Pons (tissue), 1 donor: ENCODE results near the gene ST7.

Experiments used
- DNase-seq: peaks from one replicate; pipeline ENCODE4 v3.0.0-alpha.2; 2016; ENCODE audit warnings: low spot score

The ST7 gene

DNA sequence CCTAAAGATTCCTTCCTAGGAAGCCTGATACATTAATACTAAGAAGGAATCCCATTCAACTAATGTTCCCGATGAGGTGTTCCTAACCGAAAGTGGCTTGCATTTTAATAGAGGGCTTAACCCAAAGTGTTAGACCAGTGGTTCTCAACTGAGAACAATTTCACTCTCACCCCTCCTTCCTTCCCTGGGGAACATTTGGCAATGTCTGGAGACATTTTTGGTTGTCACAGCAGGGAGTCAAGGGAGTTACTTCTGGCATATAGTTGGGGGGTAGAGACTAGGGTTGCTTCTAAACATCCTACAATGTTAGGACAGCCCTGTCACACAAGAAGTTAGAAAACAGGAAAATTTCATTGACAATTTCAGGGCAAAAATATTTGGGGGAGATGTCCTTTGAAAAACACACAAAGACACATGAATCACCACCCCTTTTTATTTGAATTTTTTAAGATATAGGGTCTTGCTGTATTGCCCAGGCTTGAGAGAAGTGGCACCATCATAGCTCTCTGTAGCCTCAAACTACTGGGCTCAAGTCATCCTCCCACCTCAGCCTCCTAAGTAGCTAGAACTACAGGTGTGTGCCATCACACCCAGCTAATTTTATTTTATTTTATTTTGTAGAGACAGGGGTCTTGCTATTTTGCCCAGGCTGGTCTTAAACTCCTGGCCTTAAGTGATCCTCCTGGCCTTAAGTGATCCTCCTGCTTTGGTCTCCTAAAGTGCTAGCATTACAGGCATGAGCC is 318.9 kb downstream of the ST7 start:
- no peak for DNase-seq

DNA sequence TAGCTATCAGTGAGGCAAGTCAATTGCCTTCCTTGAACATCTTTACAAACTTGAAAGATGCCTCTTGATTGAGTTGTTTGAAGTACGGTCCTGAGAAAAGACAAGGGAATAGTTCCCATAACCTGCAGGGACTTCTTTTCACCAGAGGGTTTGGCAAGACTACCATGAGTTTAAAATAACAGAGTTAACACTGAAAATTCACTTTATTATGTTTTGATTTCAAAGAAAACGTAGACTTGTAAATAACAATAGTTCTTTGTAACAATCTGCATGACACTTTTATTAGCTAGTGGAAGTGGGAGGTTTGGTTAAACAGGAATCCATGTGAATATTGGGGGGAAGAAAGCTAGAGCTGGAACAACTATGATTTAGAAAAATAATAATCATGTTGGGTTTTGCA is 320.0 kb downstream of the ST7 start:
- DNase-seq: no peak

DNA sequence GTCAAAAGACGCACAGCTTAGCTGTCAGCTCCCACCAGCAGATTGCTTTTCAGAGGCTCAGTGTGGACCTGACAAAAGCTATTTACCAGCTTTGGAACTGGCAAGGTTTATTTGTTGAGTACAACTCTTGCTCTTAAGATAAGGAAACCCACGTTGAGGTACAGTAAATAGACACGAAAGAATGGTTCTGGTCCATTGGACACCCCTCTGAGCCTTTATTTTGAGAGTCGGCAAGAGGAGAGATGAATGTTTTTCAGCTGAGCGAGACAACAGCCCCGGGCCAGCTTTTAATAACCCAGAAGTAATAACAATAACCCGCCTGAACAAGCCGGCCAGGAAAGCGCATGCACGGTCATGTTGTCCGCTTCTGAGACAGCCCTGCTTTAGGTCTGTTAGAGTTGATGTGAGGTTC is 320.5 kb downstream of the ST7 start:
- no peak for DNase-seq

DNA sequence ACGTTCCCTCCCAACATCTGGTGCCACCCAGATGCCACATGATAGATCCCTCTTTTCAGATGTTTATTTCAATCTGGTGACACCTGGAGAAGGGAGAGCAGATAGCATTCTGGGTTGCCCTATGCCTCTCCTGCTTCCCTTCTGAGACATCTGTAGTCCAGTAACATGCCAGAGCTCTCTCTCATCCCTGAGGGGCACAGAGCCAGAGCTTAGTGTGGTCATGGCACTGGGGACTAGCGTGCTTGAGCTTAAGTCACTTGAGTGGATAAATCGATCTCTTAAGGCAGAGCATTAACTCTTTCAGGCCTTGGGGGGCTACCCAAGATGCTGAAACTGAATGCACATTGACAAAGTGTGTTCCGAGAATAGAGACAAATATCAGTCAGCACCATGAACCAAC is 321.6 kb downstream of the ST7 start:
- no peak for DNase-seq

DNA sequence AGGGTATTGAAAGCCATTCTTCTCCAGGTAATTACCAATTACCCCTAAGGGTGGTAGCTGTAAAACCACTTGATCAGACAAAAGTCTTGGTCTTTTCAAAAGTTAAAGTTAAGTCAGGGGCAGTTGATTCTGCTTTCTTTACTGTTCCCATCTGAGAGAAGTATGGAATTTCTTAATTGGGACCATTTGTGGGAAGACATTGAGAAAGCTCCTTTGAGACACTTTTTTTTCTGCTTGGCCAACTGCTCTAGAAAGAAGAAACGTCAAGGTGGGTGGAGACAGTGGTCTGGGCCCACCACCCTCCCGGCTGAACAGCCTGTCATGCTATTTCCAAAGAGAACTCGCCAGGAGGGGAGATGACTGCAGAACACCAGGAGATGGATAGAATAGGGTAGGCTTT is 324.3 kb downstream of the ST7 start:
- DNase-seq: no peak

DNA sequence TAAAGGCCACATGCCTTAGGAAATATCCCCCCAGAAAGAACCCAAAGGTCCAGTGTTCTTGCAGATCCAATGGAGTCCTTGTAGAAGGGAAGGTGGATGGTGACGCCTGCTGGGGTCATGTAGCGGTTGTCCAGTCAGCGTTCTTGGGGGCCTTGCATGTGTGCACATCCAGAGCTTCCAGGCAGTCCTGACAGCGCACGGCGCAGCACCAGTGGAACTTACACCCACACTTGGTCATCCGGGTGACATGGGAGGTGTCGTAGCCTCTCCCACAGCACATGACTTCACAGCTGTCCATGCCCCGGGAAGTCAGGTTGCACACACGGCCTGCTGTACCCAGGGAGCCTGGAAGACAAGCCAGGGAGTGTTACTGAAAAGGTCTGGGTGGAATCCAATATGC is 324.7 kb downstream of the ST7 start:
- no peak for DNase-seq

DNA sequence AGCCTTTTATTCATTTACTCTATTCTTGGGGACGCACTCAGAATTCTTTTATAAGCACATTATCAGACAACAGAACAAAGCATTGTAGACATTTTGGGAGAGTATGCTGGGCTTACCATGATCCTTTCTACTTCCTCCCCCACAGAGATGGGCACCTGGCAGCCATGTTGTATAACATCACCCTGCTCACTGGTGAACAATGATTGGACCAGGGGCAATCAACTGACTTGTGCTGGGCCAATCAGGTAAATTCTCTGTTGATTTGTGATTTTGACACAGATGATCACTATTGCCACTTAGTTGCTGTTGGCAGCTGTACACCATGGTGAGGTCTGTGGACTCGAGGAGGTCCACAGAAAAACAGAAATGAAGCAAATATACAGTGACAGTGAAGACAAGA is 325.9 kb downstream of the ST7 start:
- DNase-seq: no peak
